NCI-H526 treated with DMSO at 0.1 percent for 48 hours (cell line): Measurements from ENCODE around the gene POLR2A.
A peak's percentile ranks its signal among the peaks of the same experiment; 100 is the strongest.

ENCODE experiments used
- DNase-seq: peaks from one replicate; lab custom pipeline; 2025; lab: John Stamatoyannopoulos, UW

POLR2A gene

GRCh38 chr17:7484067-7484918 is at the start of gene POLR2A:
Gene POLR2A (plus strand): TSS chr17:7484366.
- DNase-seq = peak; percentile 87

GRCh38 chr17:7435676-7436555 is 48.2 kb upstream of the POLR2A start:
- DNase-seq = no peak

GRCh38 chr17:7436556-7437368 is 47.4 kb upstream of the POLR2A start:
- DNase-seq = peak; percentile 50

GRCh38 chr17:7437369-7437863 is 46.8 kb upstream of the POLR2A start:
- DNase-seq = no peak

GRCh38 chr17:7437950-7438614 is 46.1 kb upstream of the POLR2A start:
- no peak for DNase-seq

- no peak for DNase-seq
Observed at GRCh38 chr17:7438656-7439460, 45.3 kb upstream of the POLR2A start.

GRCh38 chr17:7439462-7440112 is 44.6 kb upstream of the POLR2A start, which contains the start of gene FGF11:
Gene FGF11 (plus strand): TSS chr17:7439512. CDS start chr17:7439621, 109 bp downstream.
- DNase-seq = no peak

GRCh38 chr17:7440113-7440833 is 43.9 kb upstream of the POLR2A start:
- DNase-seq = no peak

GRCh38 chr17:7440834-7441195 is 43.4 kb upstream of the POLR2A start:
- DNase-seq = peak; percentile 26

GRCh38 chr17:7441266-7441665 is 42.9 kb upstream of the POLR2A start:
- no peak for DNase-seq

- DNase-seq = no peak
Observed at GRCh38 chr17:7442142-7442541, 42.0 kb upstream of the POLR2A start.

- DNase-seq = no peak
Observed at GRCh38 chr17:7443499-7444485, 40.4 kb upstream of the POLR2A start.

- DNase-seq = no peak
Observed at GRCh38 chr17:7444682-7445618, 39.2 kb upstream of the POLR2A start, which contains the start of gene CHRNB1. Gene CHRNB1 (plus strand): TSS chr17:7445061. CDS start chr17:7445128, 67 bp downstream.

- DNase-seq = no peak
Observed at GRCh38 chr17:7445619-7445968, 38.6 kb upstream of the POLR2A start.

- DNase-seq = no peak
Observed at GRCh38 chr17:7448461-7448860, 35.7 kb upstream of the POLR2A start.

- no peak for DNase-seq
Observed at GRCh38 chr17:7459961-7460545, 24.1 kb upstream of the POLR2A start.
